ENCODE data around the gene PARPBP. TPM values are rescaled to one million over a fixed set of nuclear protein-coding genes. Genes with fewer than 3 reads are reported as not detected.

PARPBP gene
- total RNA-seq, 4 donors from 2014 or later: 0.45 to 0.83 (median 0.64) TPM

GRCh38 chr12:102174761-102175160, 54.8 kb downstream of the PARPBP start:
- intact Hi-C loops (cut with DNase I): no loop called here
- WGBS: 88% methylated on average over 2 of the region's 2 CpGs
- H3K36me3 ChIP-seq: no peaks in the 10 kb centered on the region

DNA sequence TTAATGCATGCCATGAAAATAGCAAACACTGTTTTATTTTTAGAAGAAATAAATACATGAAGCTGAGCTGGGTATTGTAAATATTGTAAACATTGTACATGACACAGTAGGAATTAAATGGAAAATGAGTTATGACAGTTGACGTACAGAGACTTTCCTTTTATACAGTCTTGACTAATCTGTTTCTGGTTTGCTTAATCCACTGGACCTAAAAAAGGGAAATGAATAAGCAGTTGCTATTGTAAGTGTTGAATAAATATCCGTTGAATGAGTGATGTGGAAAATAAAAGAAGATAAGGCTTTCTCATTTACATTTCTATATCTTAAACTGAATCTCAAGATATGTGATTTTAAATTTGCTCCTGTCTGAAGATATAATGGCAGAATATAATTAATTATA, 62.7 kb downstream of the PARPBP start:
- Histone ChIP-seq H3K9me3 (no peaks in the 10 kb centered on the region), H3K4me1 (no peaks in the 10 kb centered on the region), H3K27me3 (no peaks in the 10 kb centered on the region), H3K27ac (replicated peaks in 1 of 4) (no peak overlapping the region), H3K4me3 (no peak overlapping the region), H3K36me3 (no peaks in the 10 kb centered on the region)
- DNase-seq (ENCODE audit: extremely low spot score): no peak
- intact Hi-C loops (cut with DNase I): no loop called here
- WGBS: 60% methylated on average over 2 of the region's 2 CpGs
- no peak for TF ChIP-seq POLR2A (IDR thresholded peaks at IDR 0.05; ENCODE audit: low read depth)
- TF ChIP-seq POLR2AphosphoS5 (IDR thresholded peaks at IDR 0.05): no peak
- no peak for TF ChIP-seq EP300 (IDR thresholded peaks at IDR 0.05)
- TF ChIP-seq, protein P1, sequence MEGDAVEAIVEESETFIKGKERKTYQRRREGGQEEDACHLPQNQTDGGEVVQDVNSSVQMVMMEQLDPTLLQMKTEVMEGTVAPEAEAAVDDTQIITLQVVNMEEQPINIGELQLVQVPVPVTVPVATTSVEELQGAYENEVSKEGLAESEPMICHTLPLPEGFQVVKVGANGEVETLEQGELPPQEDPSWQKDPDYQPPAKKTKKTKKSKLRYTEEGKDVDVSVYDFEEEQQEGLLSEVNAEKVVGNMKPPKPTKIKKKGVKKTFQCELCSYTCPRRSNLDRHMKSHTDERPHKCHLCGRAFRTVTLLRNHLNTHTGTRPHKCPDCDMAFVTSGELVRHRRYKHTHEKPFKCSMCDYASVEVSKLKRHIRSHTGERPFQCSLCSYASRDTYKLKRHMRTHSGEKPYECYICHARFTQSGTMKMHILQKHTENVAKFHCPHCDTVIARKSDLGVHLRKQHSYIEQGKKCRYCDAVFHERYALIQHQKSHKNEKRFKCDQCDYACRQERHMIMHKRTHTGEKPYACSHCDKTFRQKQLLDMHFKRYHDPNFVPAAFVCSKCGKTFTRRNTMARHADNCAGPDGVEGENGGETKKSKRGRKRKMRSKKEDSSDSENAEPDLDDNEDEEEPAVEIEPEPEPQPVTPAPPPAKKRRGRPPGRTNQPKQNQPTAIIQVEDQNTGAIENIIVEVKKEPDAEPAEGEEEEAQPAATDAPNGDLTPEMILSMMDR (IDR thresholded peaks at IDR 0.05): no peak

More at GRCh38 chr12:102174761-102175160, 54.8 kb downstream of the PARPBP start:
- DNase-seq (ENCODE audit: extremely low spot score): no peak
- H3K27me3 ChIP-seq: no peaks in the 10 kb centered on the region
- no peaks in the 10 kb centered on the region for H3K4me1 ChIP-seq
- no peak for TF ChIP-seq POLR2AphosphoS5 (IDR thresholded peaks at IDR 0.05)
- no peak for TF ChIP-seq POLR2A (IDR thresholded peaks at IDR 0.05; ENCODE audit: low read depth)
- TF ChIP-seq, protein P1 (IDR thresholded peaks at IDR 0.05): no peak
- no peak for TF ChIP-seq EP300 (IDR thresholded peaks at IDR 0.05)
- no peak overlapping the region for H3K27ac ChIP-seq (replicated peaks in 1 of 4)
- no peaks in the 10 kb centered on the region for H3K9me3 ChIP-seq
- H3K4me3 ChIP-seq: no peak overlapping the region

- Histone ChIP-seq H3K36me3 (no peaks in the 10 kb centered on the region), H3K27me3 (no peaks in the 10 kb centered on the region), H3K4me1 (no peaks in the 10 kb centered on the region), H3K4me3 (no peak overlapping the region), H3K27ac (replicated peaks in 1 of 4) (no peak overlapping the region), H3K9me3 (no peaks in the 10 kb centered on the region)
- TF ChIP-seq, protein P1 (IDR thresholded peaks at IDR 0.05): no peak
- TF ChIP-seq POLR2A (IDR thresholded peaks at IDR 0.05; ENCODE audit: low read depth): no peak
- no peak for TF ChIP-seq POLR2AphosphoS5 (IDR thresholded peaks at IDR 0.05)
- no peak for TF ChIP-seq EP300 (IDR thresholded peaks at IDR 0.05)
- no peak for DNase-seq (ENCODE audit: extremely low spot score)
- WGBS: 84% methylated on average over 4 of the region's 4 CpGs
- intact Hi-C loops (cut with DNase I): no loop called here
These were observed 75.8 kb downstream of the PARPBP start for GRCh38 chr12:102195826-102196225.

GRCh38 chr12:102197789-102198188, 77.8 kb downstream of the PARPBP start, which contains the start of gene PMCH:
Gene PMCH, minus strand, starts transcription at chr12:102197833. Its CDS starts 63 bp downstream, at chr12:102197770.
- no peaks in the 10 kb centered on the region for H3K4me1 ChIP-seq
- H3K4me3 ChIP-seq: no peak within 1 kb of the TSS
- H3K9me3 ChIP-seq: no peaks in the 10 kb centered on the region
- intact Hi-C loops (cut with DNase I): no loop called here
- 29% methylated on average over 1 of the region's 1 CpG for WGBS
- no peak within 1 kb of the TSS for H3K27ac ChIP-seq (replicated peaks in 1 of 4)
- no peak for DNase-seq (ENCODE audit: extremely low spot score)
- H3K36me3 ChIP-seq: no peaks in the 10 kb centered on the region
- no peaks in the 10 kb centered on the region for H3K27me3 ChIP-seq
- TF ChIP-seq, protein P1 (IDR thresholded peaks at IDR 0.05): no peak
- TF ChIP-seq POLR2A (IDR thresholded peaks at IDR 0.05; ENCODE audit: low read depth): no peak
- TF ChIP-seq POLR2AphosphoS5 (IDR thresholded peaks at IDR 0.05): no peak
- no peak for TF ChIP-seq EP300 (IDR thresholded peaks at IDR 0.05)

DNA sequence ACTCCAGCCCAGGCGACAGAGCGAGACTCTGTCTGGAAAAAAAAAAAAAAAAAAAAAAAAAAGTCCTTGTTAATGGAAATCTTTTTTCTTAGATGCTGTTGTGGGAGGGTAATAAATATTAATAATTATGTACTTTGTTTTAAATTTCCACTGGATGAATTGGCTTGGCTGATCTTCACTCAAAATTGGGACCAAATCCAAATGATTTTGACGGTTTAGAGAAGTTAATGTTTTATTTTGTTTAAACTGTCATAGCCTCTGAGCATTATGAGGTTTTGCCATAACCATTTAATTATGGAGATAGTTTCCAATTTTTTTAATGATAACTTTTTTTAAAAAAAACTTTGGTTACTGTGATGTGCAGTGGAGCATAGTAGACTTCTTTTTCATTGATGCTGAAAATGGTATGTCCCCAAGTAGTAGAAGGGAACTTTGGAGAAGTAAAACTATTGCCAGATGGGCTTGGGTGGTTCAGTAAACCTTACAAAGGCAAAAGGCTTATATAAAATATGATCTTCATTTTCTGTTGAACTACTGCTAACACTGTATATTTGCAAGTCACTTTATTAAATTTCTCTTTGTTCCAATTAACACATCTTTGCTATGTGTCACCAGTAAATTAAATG, 81.6 kb downstream of the PARPBP start:
- no peak overlapping the region for H3K4me3 ChIP-seq
- H3K4me1 ChIP-seq: no peaks in the 10 kb centered on the region
- H3K36me3 ChIP-seq: no peaks in the 10 kb centered on the region
- WGBS: 63% methylated on average over 3 of the region's 3 CpGs
- H3K27ac ChIP-seq (replicated peaks in 1 of 4): no peak overlapping the region
- TF ChIP-seq, protein P1 (IDR thresholded peaks at IDR 0.05): no peak
- no peak for TF ChIP-seq EP300 (IDR thresholded peaks at IDR 0.05)
- no peak for TF ChIP-seq POLR2AphosphoS5 (IDR thresholded peaks at IDR 0.05)
- no peak for TF ChIP-seq POLR2A (IDR thresholded peaks at IDR 0.05; ENCODE audit: low read depth)
- intact Hi-C loops (cut with DNase I): no loop called here
- peaks cover 0 to 9% (median 0%) of the 10 kb centered on the region in 4 donors for H3K9me3 ChIP-seq
- H3K27me3 ChIP-seq: no peaks in the 10 kb centered on the region
- DNase-seq (ENCODE audit: extremely low spot score): no peak
